GM12872 (cell line): ENCODE data around the gene EREG.

ENCODE experiments used
- CTCF ChIP-seq: IDR thresholded peaks from 3 replicates; pipeline ENCODE4 v1.5.1; 2011; ENCODE audit warnings: low read depth, mild to moderate bottlenecking, low read length, moderate library complexity; ENCODE audit not compliant: insufficient read depth

The EREG gene

GRCh38 chr4:74368596-74368995, 3.7 kb downstream of the EREG start:
- TF ChIP-seq CTCF: no peak

GRCh38 chr4:74369855-74370254, 4.9 kb downstream of the EREG start:
- TF ChIP-seq CTCF: no peak

GRCh38 chr4:74370912-74371311, 6.0 kb downstream of the EREG start:
- TF ChIP-seq CTCF: peak; percentile 84

- TF ChIP-seq CTCF: no peak
These were observed 9.2 kb downstream of the EREG start for GRCh38 chr4:74374128-74374527.

- no peak for TF ChIP-seq CTCF
These were observed 9.8 kb downstream of the EREG start for GRCh38 chr4:74374561-74375327.

- no peak for TF ChIP-seq CTCF
These were observed 11.0 kb downstream of the EREG start for GRCh38 chr4:74375824-74376426.

- peak; percentile 45; the same call in 2 of the 3 replicates for TF ChIP-seq CTCF
These were observed 12.0 kb downstream of the EREG start for GRCh38 chr4:74376888-74377483.
